HEK293T (cell line): ENCODE results near the gene CD3G.

Experiments
- ELF4 ChIP-seq: fragments of 450-650 bp; IDR thresholded peaks from 2 replicates; pipeline ENCODE4 v1.6.1; 2017; ENCODE audit warnings: antibody characterized with exemption
- TF ChIP-seq, protein P1 (sequence below): fragments of 450-650 bp; IDR thresholded peaks from 2 replicates; pipeline ENCODE4 v1.6.1; 2016

DNA sequence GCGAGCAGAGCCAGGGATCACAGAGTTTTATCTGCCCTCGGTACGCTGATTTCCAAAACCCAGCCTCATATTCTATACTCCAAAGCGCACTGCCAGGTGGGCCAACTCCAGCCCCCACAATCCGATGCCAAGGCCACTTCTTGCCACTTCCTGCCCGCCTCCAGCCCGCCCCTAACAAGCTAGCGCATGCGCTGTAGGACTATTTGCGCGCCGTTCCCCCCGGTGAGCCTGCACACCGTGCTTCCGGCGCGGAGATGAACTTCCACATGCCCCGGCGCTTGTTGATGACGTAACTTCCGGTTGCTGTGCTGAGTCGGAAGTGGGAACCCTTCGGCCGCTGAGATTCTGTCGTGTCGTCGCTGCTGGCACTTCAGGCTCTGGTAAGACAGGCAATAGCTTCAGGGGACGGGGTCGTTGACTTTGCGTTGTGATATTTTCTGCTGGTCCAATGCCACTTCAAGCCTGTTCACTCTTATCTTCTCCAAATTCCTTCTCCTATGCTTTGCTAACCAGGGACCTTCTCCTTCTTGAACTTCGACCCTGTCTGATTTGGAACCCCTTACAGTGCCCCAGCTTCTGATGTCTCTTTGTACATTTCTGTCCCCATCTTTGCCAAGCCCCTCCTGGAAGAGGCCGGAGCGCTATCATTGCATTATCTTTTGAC, 15.3 kb downstream of the CD3G start, which contains the start of gene UBE4A:
- TF ChIP-seq ELF4: peak; percentile 81
- TF ChIP-seq, protein P1, sequence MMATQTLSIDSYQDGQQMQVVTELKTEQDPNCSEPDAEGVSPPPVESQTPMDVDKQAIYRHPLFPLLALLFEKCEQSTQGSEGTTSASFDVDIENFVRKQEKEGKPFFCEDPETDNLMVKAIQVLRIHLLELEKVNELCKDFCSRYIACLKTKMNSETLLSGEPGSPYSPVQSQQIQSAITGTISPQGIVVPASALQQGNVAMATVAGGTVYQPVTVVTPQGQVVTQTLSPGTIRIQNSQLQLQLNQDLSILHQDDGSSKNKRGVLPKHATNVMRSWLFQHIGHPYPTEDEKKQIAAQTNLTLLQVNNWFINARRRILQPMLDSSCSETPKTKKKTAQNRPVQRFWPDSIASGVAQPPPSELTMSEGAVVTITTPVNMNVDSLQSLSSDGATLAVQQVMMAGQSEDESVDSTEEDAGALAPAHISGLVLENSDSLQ: 0 out of 2 replicates have a peak, but pooled peaks have one; percentile 6
